Activated T-cell treated with anti-CD3 and anti-CD28 coated beads, Interleukin-2, amount 50 U/mL, for 24 hours (primary cell): ENCODE measurements around the gene ZNF578.
"Not testable (repeated sequence)": the region's sequence is repeated elsewhere in the genome, so short reads cannot be mapped to it uniquely, and the experiment has no call there.

Experiments used
- DNase-seq: peaks from one replicate; pipeline ENCODE4 v3.0.0-alpha.2; 2020
- H3K27ac Mint-ChIP-seq: 2 replicates; pipeline ENCODE4 v1.8.0; 2020; ENCODE audit warnings: mild to moderate bottlenecking, mixed read lengths
- H3K27me3 Mint-ChIP-seq: 2 replicates; pipeline ENCODE4 v1.8.0; 2020; ENCODE audit warnings: mixed read lengths
- H3K36me3 Mint-ChIP-seq: 2 replicates; pipeline ENCODE4 v1.8.0; 2020; ENCODE audit warnings: low read depth, mixed read lengths
- H3K4me1 Mint-ChIP-seq: 2 replicates; pipeline ENCODE4 v1.8.0; 2020; ENCODE audit warnings: low read depth, mixed read lengths
- H3K4me3 Mint-ChIP-seq: 2 replicates; pipeline ENCODE4 v1.8.0; 2020; ENCODE audit warnings: mild to moderate bottlenecking, moderate library complexity, mixed read lengths
- H3K9me3 Mint-ChIP-seq: 2 replicates; pipeline ENCODE4 v1.8.0; 2020; ENCODE audit warnings: mixed read lengths

ZNF578 gene

GRCh38 chr19:52453324-52454094 lies at the start of gene ZNF578:
Gene ZNF578 (plus strand): TSS chr19:52453553. CDS start chr19:52501846, 48,293 bp downstream.
- peak; percentile 76 for DNase-seq
- peaks cover 15% of the 10 kb centered on the region for H3K4me1 Mint-ChIP-seq
- H3K4me3 Mint-ChIP-seq, result peak within 1 kb of the TSS; percentile 79
- H3K27ac Mint-ChIP-seq, result peak within 1 kb of the TSS; percentile 73
- H3K36me3 Mint-ChIP-seq, result peaks cover 77% of the 10 kb centered on the region
- H3K27me3 Mint-ChIP-seq, result peaks cover 10% of the 10 kb centered on the region
- peaks cover 73% of the 10 kb centered on the region for H3K9me3 Mint-ChIP-seq

DNA sequence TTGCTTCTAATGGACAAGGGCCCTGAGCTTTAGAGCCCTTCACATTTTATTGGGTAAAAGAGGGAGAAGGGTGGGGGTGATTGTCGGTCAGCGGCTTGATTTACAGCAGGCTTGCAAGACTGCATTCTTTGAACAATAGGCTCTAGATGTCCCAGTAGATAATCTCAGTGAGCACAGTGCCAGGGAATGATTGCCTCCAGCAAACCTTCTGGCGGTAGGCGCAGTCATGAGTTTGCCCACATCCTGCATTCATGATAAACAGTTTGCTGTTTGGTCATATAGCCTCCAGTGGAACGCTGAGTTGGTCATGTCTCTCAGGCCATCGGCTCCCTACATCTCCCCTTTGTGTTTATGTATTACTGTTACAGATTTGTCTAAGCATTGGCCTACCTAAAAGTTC lies 43.1 kb upstream of the ZNF578 start:
- no peak overlapping the region for H3K27ac Mint-ChIP-seq
- peaks cover 99% of the 10 kb centered on the region for H3K36me3 Mint-ChIP-seq
- no peak for DNase-seq
- H3K27me3 Mint-ChIP-seq, result no peaks in the 10 kb centered on the region
- peaks cover 73% of the 10 kb centered on the region for H3K9me3 Mint-ChIP-seq
- H3K4me1 Mint-ChIP-seq, result no peaks in the 10 kb centered on the region
- no peak overlapping the region for H3K4me3 Mint-ChIP-seq

GRCh38 chr19:52415711-52416110 lies 37.6 kb upstream of the ZNF578 start:
- no peak overlapping the region for H3K27ac Mint-ChIP-seq
- no peaks in the 10 kb centered on the region for H3K27me3 Mint-ChIP-seq

DNA sequence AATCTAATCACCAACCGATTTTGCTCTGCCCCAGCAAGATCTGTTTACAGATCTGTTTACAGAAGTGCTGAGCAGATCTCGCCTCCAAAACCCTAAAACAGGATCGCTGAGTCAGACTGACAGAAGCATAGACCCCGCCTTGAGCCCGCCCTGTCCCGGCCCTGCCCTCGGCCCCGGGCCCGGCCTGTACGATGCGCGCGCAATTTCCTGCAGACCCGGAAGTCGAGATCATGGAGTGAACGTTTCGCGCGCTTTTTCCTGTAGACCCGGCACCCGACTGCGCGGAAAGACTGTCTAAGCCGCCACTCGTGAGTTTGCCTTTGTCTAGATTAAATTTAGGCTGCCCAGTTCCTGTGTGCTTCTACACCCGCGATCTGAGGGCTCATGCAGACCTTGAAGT lies 24.4 kb upstream of the ZNF578 start, which contains the start of gene ZNF534:
TSS of gene ZNF534 (plus strand) at position 212 of the 400 bp plus-strand sequence. CDS start 2,327 bp downstream, outside the sequence.
- Mint-ChIP-seq H3K36me3 (peaks cover 47% of the 10 kb centered on the region), H3K9me3 (peaks cover 36% of the 10 kb centered on the region), H3K4me3 (no peak within 1 kb of the TSS), H3K4me1 (no peaks in the 10 kb centered on the region), H3K27ac (no peak within 1 kb of the TSS), H3K27me3 (no peaks in the 10 kb centered on the region)
- DNase-seq, result no peak

More at GRCh38 chr19:52415711-52416110, 37.6 kb upstream of the ZNF578 start:
- Mint-ChIP-seq H3K4me1 (no peaks in the 10 kb centered on the region), H3K4me3 (no peak overlapping the region), H3K9me3 (peaks cover 81% of the 10 kb centered on the region), H3K36me3 (peaks cover 66% of the 10 kb centered on the region)
- DNase-seq, result no peak

- Mint-ChIP-seq H3K4me3 (no peak overlapping the region), H3K27me3 (no peaks in the 10 kb centered on the region), H3K9me3 (peaks cover 62% of the 10 kb centered on the region), H3K36me3 (peaks cover 24% of the 10 kb centered on the region), H3K4me1 (no peaks in the 10 kb centered on the region), H3K27ac (no peak overlapping the region)
- no peak for DNase-seq
Measured at GRCh38 chr19:52442179-52442578, 11.2 kb upstream of the ZNF578 start.

- Mint-ChIP-seq H3K9me3 (peaks cover 59% of the 10 kb centered on the region), H3K4me3 (no peak overlapping the region), H3K4me1 (no peaks in the 10 kb centered on the region), H3K36me3 (peaks cover 24% of the 10 kb centered on the region), H3K27ac (no peak overlapping the region), H3K27me3 (peaks cover 2% of the 10 kb centered on the region)
- no peak for DNase-seq
Measured at GRCh38 chr19:52444506-52444905, 8.8 kb upstream of the ZNF578 start.

GRCh38 chr19:52451241-52451640 lies 2.1 kb upstream of the ZNF578 start:
- no peak overlapping the region for H3K4me3 Mint-ChIP-seq
- peaks cover 10% of the 10 kb centered on the region for H3K27me3 Mint-ChIP-seq
- H3K27ac Mint-ChIP-seq, result no peak overlapping the region
- DNase-seq, result no peak
- peaks cover 15% of the 10 kb centered on the region for H3K4me1 Mint-ChIP-seq
- H3K9me3 Mint-ChIP-seq, result peaks cover 69% of the 10 kb centered on the region
- peaks cover 60% of the 10 kb centered on the region for H3K36me3 Mint-ChIP-seq

DNA sequence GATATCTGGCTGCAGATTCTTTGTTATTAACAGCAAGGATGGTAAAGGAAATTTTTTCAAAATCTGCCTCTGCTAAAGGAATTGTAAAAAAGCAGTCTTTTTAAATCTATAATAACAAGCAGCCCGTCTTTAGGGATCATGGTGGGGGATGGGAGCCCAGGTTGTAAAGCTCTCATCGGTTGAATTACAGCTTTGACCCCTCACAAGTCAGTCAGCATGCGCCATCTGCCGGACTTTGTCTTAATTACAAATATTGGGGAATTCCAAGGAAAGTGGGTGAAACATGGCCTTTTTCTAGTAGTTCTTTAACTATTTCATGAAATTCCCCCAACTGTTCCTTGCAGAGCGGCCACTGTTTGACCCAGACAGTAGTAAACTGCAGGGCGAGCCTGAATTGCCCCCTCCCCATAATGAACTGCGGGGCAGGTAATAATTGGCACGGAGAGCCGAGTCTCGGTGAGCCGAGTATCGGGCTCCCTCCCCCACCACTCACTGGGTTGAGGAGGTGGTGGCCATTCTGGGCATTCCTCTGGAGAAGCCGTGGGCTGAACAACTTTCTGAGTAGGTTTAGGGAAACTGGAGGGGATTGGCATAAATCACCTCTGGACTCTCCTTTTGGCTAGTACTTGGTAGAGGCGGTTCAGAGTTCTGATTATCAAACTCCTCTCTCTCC lies 11.6 kb downstream of the ZNF578 start:
- DNase-seq, result no peak
- H3K4me1 Mint-ChIP-seq, result no peaks in the 10 kb centered on the region
- H3K4me3 Mint-ChIP-seq, result no peak overlapping the region
- H3K36me3 Mint-ChIP-seq, result peaks cover 80% of the 10 kb centered on the region
- H3K27me3 Mint-ChIP-seq, result no peaks in the 10 kb centered on the region
- H3K27ac Mint-ChIP-seq, result no peak overlapping the region
- peaks cover 72% of the 10 kb centered on the region for H3K9me3 Mint-ChIP-seq

GRCh38 chr19:52473655-52474350 lies 20.4 kb downstream of the ZNF578 start:
- DNase-seq, result no peak
- H3K27me3 Mint-ChIP-seq, result no peaks in the 10 kb centered on the region
- no peak overlapping the region for H3K27ac Mint-ChIP-seq
- H3K36me3 Mint-ChIP-seq, result peaks cover 82% of the 10 kb centered on the region
- peaks cover 79% of the 10 kb centered on the region for H3K9me3 Mint-ChIP-seq
- H3K4me1 Mint-ChIP-seq, result no peaks in the 10 kb centered on the region
- H3K4me3 Mint-ChIP-seq, result no peak overlapping the region

GRCh38 chr19:52474351-52475127 lies 21.2 kb downstream of the ZNF578 start:
- H3K4me3 Mint-ChIP-seq, result no peak overlapping the region
- H3K27ac Mint-ChIP-seq, result no peak overlapping the region
- no peak for DNase-seq
- H3K27me3 Mint-ChIP-seq, result no peaks in the 10 kb centered on the region
- peaks cover 79% of the 10 kb centered on the region for H3K36me3 Mint-ChIP-seq
- peaks cover 75% of the 10 kb centered on the region for H3K9me3 Mint-ChIP-seq
- no peaks in the 10 kb centered on the region for H3K4me1 Mint-ChIP-seq

GRCh38 chr19:52484111-52484743 lies 30.9 kb downstream of the ZNF578 start:
- H3K27me3 Mint-ChIP-seq, DNase-seq, H3K4me1 Mint-ChIP-seq, H3K4me3 Mint-ChIP-seq, H3K27ac Mint-ChIP-seq: not testable (repeated sequence)
- Mint-ChIP-seq H3K36me3 (peaks cover 41% of the 10 kb centered on the region), H3K9me3 (peaks cover 47% of the 10 kb centered on the region)

- Mint-ChIP-seq H3K9me3 (peaks cover 50% of the 10 kb centered on the region), H3K36me3 (peaks cover 43% of the 10 kb centered on the region)
- not testable (repeated sequence) for H3K4me3 Mint-ChIP-seq, H3K27ac Mint-ChIP-seq, H3K4me1 Mint-ChIP-seq, H3K27me3 Mint-ChIP-seq, DNase-seq
Measured at GRCh38 chr19:52485064-52485463, 31.7 kb downstream of the ZNF578 start.

- not testable (repeated sequence) for H3K4me3 Mint-ChIP-seq, H3K27me3 Mint-ChIP-seq, H3K27ac Mint-ChIP-seq, DNase-seq, H3K4me1 Mint-ChIP-seq
- peaks cover 43% of the 10 kb centered on the region for H3K36me3 Mint-ChIP-seq
- H3K9me3 Mint-ChIP-seq, result peaks cover 49% of the 10 kb centered on the region
Measured at GRCh38 chr19:52485561-52486240, 32.3 kb downstream of the ZNF578 start.
